Brain microvascular endothelial cell (primary cell): ENCODE results near the gene SPATA6.
A peak's percentile ranks its signal among the peaks of the same experiment; 100 is the strongest.

Experiments
- DNase-seq: peaks from one replicate; pipeline ENCODE4 v3.0.0-alpha.2; 2020
- H3K27ac ChIP-seq: fragments of 250-450 bp; sonication (Bioruptor Pico); 2 replicates; pipeline ENCODE4 v1.5.1; 2020; ENCODE audit warnings: mild to moderate bottlenecking, moderate library complexity
- H3K27me3 ChIP-seq: fragments of 250-450 bp; sonication (Bioruptor Pico); replicated peaks from 2 replicates; pipeline ENCODE4 v1.5.1; 2020; ENCODE audit warnings: mild to moderate bottlenecking
- H3K36me3 ChIP-seq: fragments of 250-450 bp; sonication (Bioruptor Pico); replicated peaks from 2 replicates; pipeline ENCODE4 v1.5.1; 2020; ENCODE audit warnings: mild to moderate bottlenecking
- H3K4me3 ChIP-seq: 2 replicates; pipeline ENCODE4 v1.5.1; 2011; ENCODE audit warnings: low read depth, mild to moderate bottlenecking, control low read depth, low read length, moderate library complexity
- CTCF ChIP-seq: IDR thresholded peaks from 2 replicates; pipeline ENCODE4 v1.5.1; 2011; ENCODE audit warnings: low read depth, mild to moderate bottlenecking, moderate library complexity, low read length, control low read depth, inconsistent platforms; ENCODE audit errors: missing control alignments
- in situ Hi-C: cut with HindIII; loops from 2 replicates; pipeline ENCODE4 v1.10.0; 2017; ENCODE audit warnings: low sequenced_read_pairs, low pct_ligation_motif_present

Gene SPATA6

GRCh38 chr1:48422009-48422408 is 50.0 kb downstream of the SPATA6 start:
- H3K4me3 ChIP-seq, result no peak overlapping the region
- no peaks in the 10 kb centered on the region for H3K36me3 ChIP-seq
- no peak overlapping the region for H3K27ac ChIP-seq
- in situ Hi-C loops, result no loop called here
- H3K27me3 ChIP-seq, result no peaks in the 10 kb centered on the region
- TF ChIP-seq CTCF, result no peak
- no peak for DNase-seq

GRCh38 chr1:48418742-48419141 is 53.3 kb downstream of the SPATA6 start:
- Histone ChIP-seq H3K27me3 (no peaks in the 10 kb centered on the region), H3K36me3 (no peaks in the 10 kb centered on the region), H3K27ac (no peak overlapping the region), H3K4me3 (no peak overlapping the region)
- in situ Hi-C loops, result no loop called here
- TF ChIP-seq CTCF, result no peak
- DNase-seq, result no peak

- Histone ChIP-seq H3K4me3 (no peak overlapping the region), H3K27ac (no peak overlapping the region), H3K36me3 (no peaks in the 10 kb centered on the region), H3K27me3 (no peaks in the 10 kb centered on the region)
- in situ Hi-C loops, result no loop called here
- DNase-seq, result no peak
- no peak for TF ChIP-seq CTCF
Observed at GRCh38 chr1:48415050-48415449, 57.0 kb downstream of the SPATA6 start.

- in situ Hi-C loops, result no loop called here
- no peaks in the 10 kb centered on the region for H3K27me3 ChIP-seq
- peak; percentile 1 for DNase-seq
- no peak overlapping the region for H3K4me3 ChIP-seq
- H3K27ac ChIP-seq, result no peak overlapping the region
- no peaks in the 10 kb centered on the region for H3K36me3 ChIP-seq
- TF ChIP-seq CTCF, result no peak
Observed at GRCh38 chr1:48414264-48414663, 57.7 kb downstream of the SPATA6 start.

GRCh38 chr1:48405940-48406339 is 66.1 kb downstream of the SPATA6 start:
- no peak overlapping the region for H3K27ac ChIP-seq
- H3K36me3 ChIP-seq, result no peaks in the 10 kb centered on the region
- H3K27me3 ChIP-seq, result no peaks in the 10 kb centered on the region
- in situ Hi-C loops, result no loop called here
- DNase-seq, result no peak
- H3K4me3 ChIP-seq, result no peak overlapping the region
- no peak for TF ChIP-seq CTCF

GRCh38 chr1:48405400-48405799 is 66.6 kb downstream of the SPATA6 start:
- no peak overlapping the region for H3K27ac ChIP-seq
- H3K27me3 ChIP-seq, result no peaks in the 10 kb centered on the region
- DNase-seq, result no peak
- H3K36me3 ChIP-seq, result no peaks in the 10 kb centered on the region
- no peak overlapping the region for H3K4me3 ChIP-seq
- no peak for TF ChIP-seq CTCF
- in situ Hi-C loops, result no loop called here
